ENCODE measurements around the gene EIF4EBP3. TPM values are rescaled to one million over a fixed set of nuclear protein-coding genes. Genes with fewer than 3 reads are reported as not detected.

Gene EIF4EBP3
- total RNA-seq, 1 experiment from 2014 or later, result 7.7 TPM

GRCh38 chr5:140570488-140570887 lies 23.0 kb downstream of the EIF4EBP3 start:
- Histone ChIP-seq H4K91ac (ENCODE audit: insufficient read length, low read depth, low read length) (no peak overlapping the region), H3K23ac (ENCODE audit: insufficient read length, low read depth, low read length) (no peak overlapping the region), H3K4ac (ENCODE audit: low read depth, low read length) (no peak overlapping the region), H3K23me2 (ENCODE audit: insufficient read length, low read depth, low read length, poor library complexity, severe bottlenecking) (no peaks in the 10 kb centered on the region), H3K9ac (ENCODE audit: extremely low read depth, insufficient read length, low read length) (no peak overlapping the region), H2BK12ac (ENCODE audit: insufficient read length, low read depth, low read length) (no peak overlapping the region), H3K18ac (ENCODE audit: insufficient read length, low read depth, low read length) (no peak overlapping the region), H2AK5ac (ENCODE audit: insufficient read length, low read length) (no peak overlapping the region), H4K5ac (ENCODE audit: insufficient read length, low read depth, low read length) (no peak overlapping the region), H3K56ac (ENCODE audit: insufficient read length, low read depth, low read length) (no peak overlapping the region), H3K27ac (ENCODE audit: insufficient read length, low read depth, low read length) (no peak overlapping the region), H4K20me1 (ENCODE audit: control insufficient read depth, insufficient read depth, insufficient read length) (no peaks in the 10 kb centered on the region), H3K79me1 (ENCODE audit: insufficient read depth, low read depth, low read length, poor library complexity, severe bottlenecking) (no peaks in the 10 kb centered on the region), H3K79me2 (ENCODE audit: insufficient read depth, low read length) (no peaks in the 10 kb centered on the region), H3K27me3 (ENCODE audit: insufficient read depth, low read length) (no peaks in the 10 kb centered on the region), H2AFZ (ENCODE audit: low read length) (no peak overlapping the region), H3K4me1 (ENCODE audit: insufficient read depth, low read length) (0 out of 2 replicates have a peak, but pooled peaks cover 2% of the 10 kb centered on the region), H3K4me2 (ENCODE audit: insufficient read depth, insufficient read length, low read length) (no peak overlapping the region), H3T11ph (ENCODE audit: low read length) (no peak overlapping the region), H2BK5ac (ENCODE audit: insufficient read length, low read length) (no peak overlapping the region), H2BK15ac (ENCODE audit: low read depth, low read length) (no peak overlapping the region), H3K9me3 (ENCODE audit: control insufficient read depth, low read depth, low read length) (no peaks in the 10 kb centered on the region), H4K8ac (replicated peaks; ENCODE audit: insufficient read length, low read depth, low read length) (no peak overlapping the region), H2BK120ac (ENCODE audit: low read depth, low read length, poor library complexity, severe bottlenecking) (no peak overlapping the region), H2BK20ac (ENCODE audit: low read depth, low read length, poor library complexity, severe bottlenecking) (no peak overlapping the region), H3K14ac (ENCODE audit: insufficient read depth, low read length) (no peak overlapping the region)
- Mint-ChIP-seq H3K9me3 (no peaks in the 10 kb centered on the region), H3K4me1 (peaks cover 5 to 6% of the 10 kb centered on the region in 2 experiments; a peak in 3 of 4 replicates), H3K27me3 (ENCODE audit: low read depth) (no peaks in the 10 kb centered on the region), H3K36me3 (ENCODE audit: insufficient read depth in 1 of 3, low read depth in 3 of 3) (peaks cover 7 to 27% (median 22%) of the 10 kb centered on the region in 3 experiments), H3K27ac (no peak overlapping the region), H3K4me3 (no peak overlapping the region)
- TF ChIP-seq, protein P1, sequence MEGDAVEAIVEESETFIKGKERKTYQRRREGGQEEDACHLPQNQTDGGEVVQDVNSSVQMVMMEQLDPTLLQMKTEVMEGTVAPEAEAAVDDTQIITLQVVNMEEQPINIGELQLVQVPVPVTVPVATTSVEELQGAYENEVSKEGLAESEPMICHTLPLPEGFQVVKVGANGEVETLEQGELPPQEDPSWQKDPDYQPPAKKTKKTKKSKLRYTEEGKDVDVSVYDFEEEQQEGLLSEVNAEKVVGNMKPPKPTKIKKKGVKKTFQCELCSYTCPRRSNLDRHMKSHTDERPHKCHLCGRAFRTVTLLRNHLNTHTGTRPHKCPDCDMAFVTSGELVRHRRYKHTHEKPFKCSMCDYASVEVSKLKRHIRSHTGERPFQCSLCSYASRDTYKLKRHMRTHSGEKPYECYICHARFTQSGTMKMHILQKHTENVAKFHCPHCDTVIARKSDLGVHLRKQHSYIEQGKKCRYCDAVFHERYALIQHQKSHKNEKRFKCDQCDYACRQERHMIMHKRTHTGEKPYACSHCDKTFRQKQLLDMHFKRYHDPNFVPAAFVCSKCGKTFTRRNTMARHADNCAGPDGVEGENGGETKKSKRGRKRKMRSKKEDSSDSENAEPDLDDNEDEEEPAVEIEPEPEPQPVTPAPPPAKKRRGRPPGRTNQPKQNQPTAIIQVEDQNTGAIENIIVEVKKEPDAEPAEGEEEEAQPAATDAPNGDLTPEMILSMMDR (conservative IDR thresholded peaks at IDR 0.05), result no peak
- no CpG with 5 or more reads among the region's 1 CpG for WGBS (ENCODE audit: extremely low coverage, insufficient read length, low lambda C conversion rate)
- DNase-seq, result no peak
